Nucleus accumbens (tissue), 56 donors: ENCODE results near the gene PTPRR.

Experiments used
- DNase-seq, 56 donors: peaks; one replicate each; lab custom pipeline; 2025; lab: John Stamatoyannopoulos, UW

The PTPRR gene

DNA sequence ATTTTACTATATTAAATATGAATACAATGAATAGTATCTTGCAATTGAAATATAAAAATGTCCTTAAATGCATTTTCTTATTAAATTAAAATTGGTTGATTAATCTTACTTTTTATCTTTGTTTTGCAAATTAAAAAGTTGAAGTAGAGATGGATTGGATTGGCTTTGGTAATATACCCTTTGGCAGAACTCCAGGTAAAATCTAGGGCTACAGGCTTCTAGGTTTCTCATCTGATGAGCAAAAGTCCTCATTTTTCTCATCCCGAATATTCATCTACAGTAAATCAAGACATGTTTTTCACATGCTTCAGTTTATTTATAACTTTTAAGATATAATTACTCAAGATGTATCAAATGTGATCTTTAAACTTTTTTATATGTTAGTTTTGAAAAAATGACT is 2.2 kb downstream of the PTPRR start:
- no peak for DNase-seq

DNA sequence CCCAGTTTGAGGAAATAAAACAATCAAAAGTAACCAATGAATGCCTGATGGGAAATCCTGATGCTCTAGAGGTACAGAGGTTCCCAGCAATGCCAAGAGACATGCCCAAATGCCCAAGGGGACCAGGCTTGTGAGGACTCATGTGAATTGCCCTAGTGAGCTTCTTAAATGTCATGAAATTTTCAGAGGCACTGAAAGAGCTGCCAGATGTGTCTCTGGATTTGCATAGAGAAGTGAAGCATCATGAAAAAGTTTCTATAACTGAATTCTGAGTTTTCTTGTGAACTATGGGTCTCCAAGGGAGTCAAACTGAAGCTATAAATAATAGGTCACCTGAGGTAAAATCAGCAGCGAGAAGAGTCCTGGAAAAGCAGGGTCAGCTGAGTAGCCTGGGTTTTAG is 9.9 kb downstream of the PTPRR start:
- no peak for DNase-seq

DNA sequence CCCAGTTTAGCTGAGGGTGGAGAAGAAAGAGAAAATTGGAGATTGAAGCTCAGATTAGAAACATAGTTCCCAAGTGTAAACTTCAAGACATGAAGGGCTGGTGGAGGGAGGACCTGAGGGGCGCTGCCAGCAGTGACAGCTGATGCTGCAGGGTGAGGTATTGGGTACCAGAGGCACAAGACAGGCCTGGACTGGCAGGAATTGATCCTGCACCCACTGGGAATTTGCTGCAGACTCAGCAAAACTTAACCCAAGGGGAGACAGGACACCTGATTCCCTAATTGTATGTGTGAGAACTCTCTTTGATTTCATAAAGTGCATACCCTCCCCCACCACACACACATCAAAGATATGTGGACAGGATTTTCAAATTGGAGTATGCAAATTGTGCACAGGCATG is 11.6 kb downstream of the PTPRR start:
- no peak for DNase-seq

DNA sequence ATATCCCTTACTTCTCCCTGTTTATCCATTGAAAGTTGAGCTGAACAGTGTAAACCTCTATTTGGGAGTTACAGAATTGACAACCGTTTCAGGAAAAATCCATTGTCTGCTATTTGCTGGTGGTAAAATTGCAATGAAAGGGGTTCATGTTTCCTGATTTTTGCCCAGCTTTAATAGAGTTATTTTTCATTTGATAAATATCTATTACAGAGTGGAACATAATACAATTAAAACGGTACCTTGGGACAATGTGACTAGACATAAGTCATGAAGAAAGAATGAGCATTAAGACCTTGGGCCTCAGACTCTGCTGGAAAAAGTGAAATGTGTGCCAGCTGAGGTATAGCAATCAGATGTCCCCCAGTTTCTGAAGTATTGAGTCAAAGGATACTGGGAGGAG is 13.1 kb downstream of the PTPRR start:
- no peak for DNase-seq

DNA sequence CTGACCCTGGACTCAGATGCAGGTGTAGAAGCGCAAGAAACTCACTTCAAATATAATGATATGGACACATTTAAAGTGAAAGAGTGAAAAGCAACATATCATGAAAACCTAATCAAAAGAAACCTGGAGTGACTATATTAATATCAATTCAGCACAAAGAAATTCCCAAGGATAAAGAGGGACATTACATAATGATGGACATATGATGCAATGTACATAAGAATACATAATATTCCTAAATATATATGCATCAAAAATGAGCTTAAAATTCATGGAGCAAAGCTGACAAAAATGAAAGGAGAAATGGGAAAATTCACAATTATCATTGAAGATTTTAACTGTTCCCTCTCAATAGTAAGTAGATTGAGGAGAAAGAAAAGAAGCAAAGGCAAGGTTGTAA is 24.6 kb downstream of the PTPRR start:
- DNase-seq, result no peak

DNA sequence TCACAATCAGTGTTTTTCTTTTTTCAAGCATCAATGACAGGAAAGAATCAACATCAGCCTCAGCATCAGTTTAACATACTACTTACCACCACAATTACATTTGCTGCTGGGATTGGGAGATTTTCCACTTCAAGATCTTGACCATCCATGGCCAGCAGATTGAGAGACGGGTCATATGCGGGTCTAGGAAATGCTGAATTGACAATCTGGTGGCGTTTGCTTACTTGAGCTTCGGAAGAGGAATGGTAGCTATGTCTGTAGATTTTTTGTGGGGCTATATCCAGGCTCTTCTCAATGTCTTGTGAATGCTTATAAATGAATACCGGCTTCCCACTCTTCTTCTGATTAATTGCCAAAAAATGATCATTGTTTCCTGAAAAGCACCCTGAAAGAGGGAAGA is 27.9 kb downstream of the PTPRR start:
- DNase-seq, result no peak

DNA sequence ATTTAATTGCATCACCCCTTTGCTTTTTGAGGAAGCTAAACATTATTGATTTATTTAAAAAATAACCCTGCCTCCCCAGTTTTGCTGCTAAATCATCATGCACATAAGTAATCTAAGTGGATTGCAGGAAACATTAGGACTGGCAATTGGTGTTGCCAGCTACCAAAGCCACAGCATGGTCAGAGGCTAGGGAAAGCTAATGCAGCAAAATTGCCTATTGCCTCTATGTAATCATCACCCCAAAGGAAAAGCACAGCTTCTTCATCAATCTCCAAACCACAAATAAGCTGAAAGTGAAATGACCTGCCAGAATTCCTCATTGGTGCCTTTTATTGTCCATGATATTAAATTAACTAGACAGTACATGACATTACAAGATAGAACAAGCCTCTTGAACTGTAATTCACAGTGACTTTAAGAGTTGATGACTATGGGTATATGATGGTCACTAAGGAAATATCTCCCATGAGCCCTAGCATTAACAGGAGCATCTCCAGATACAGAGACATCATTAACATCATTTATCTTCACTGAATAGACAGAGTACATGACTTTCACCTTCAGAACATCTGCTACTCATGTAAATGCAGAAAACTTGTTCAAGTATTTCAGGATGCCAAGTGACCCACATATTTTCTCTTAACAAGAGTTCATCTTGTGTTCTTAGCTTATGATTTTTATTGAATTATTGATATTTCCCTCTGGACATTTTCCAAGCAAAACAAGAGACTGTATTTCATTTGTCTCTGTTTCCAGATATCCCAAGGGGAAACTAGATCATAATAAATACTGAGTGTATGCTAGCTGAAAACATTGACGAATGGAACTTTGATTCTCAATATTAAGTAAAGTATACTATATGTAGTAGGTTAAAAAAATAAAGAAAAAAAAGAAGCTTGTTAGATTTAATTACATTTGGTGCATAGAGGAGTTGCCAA is 29.4 kb downstream of the PTPRR start:
- DNase-seq, result no peak

DNA sequence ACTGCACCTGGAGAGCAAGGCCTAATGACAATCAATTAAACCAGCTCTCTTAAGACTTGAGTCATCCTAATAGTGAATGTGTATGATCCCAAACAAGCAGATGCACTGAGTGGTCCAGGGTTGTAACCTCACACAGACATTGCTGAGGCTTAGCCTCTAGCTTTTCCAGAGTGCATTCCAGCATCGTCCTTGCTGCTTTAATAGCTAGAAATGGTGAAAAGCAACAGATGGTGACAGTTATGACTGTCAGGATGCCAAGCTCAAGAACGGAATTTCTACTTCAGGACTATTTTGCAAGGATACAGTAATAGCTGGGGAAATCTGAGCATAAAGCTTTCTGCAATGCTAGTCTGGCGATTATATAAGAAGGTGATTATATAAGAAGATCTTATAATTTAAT is 34.6 kb downstream of the PTPRR start:
- DNase-seq, result no peak

DNA sequence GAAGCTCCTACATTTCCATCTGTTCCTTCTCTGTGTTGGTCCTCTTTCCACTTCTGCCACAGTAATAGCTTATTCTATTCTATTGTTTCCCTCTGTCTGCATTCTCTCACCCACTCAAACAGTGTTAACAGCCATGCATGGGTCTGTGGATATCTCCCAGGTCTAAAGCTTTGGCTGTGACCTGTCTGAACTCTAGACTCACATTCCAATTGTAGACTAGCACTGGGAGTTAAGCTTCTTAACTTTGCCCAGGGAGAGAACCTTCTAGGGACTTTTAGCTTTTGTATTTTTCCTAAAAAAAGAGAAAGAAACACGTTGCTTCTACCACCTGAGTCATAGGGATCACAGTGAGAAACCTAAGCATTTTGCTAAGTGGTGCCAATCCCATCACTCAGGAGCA is 36.7 kb downstream of the PTPRR start:
- no peak for DNase-seq

DNA sequence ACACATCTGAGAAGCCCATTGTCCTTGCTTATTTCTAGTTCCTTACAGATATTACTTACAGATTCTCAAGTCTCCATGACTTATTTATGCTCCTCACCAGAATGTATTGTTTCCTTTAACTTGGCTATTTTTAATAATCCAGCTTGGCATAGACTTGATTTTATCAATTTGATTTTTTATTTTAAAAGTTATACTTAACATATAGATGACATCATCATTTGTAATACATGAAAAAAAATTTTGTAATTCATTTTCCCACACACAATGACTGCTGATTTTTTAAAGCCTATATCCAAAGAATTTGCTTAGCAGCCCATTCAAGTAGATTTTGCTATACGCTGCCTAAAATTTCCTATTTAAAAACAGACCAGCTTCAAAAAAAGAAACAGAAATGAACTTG is 39.8 kb downstream of the PTPRR start:
- no peak for DNase-seq

DNA sequence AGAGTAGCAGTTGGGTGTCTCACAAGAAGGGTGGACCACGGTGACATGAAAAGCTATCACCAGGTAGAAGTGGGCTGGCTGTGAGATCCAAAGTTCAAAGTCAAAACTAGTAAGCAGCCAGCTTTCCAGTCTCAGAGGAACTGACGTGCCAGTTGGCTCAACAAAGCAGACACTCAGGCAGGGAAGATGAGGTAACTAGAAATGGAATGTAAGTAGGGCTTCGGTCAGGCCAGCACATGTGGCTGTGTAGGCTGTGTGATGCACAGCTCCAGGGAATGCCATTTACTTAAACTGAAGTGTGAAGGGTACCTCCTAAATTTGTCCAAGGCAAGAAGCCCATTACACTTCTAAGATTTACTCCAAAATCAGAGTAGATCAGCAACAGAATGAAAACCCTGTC is 43.6 kb downstream of the PTPRR start:
- DNase-seq, result no peak

DNA sequence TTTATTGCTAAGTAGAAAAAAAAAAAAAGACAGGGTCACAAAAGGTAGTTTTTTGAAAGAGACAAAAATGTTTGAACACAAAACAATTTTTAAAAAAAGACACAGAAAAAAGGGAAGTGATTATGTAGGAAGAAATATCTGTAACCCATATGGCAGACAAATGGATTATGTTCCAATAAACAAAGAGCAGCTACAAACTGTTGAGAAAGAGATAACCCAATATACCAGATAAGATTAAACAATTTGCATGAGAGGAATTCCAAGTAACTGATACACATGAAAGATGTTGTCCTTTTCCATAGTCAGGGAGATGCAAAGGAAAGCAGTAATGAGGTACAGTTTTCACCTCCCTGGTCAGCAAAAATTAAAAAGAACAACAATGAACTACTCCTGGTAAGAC is 44.9 kb downstream of the PTPRR start:
- DNase-seq, result no peak

DNA sequence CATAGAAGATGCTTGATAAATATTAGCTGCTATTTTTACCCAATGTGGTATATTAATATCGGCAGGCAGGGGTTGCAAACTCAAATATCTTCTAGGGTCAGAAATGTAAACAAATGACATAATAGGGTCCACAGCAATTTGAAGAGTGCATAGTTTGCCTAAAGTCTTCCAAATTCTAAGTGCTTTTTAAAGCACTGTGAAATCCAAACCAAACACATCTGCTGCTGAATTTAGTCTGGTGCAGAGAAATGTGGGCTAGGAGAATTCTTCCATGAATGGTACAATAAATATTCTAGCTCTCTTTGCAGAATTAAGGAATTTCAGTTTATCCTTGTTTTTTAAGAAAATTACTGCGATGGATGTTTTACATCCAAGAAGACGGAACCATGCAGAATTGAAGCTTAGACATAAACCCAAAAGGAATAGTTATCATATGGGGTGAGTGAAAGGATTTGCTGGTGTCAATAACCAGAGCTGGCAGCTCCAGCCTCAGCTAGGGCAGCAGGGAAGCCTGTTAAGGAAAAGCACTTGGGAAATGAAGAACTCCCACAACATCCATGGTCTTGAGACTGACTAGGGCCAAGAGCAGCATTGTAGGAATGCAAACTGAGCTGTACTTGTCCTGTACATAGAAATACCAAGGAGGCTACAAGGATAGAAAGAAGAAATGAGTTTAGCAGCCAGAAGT is 65.5 kb downstream of the PTPRR start:
- no peak for DNase-seq

DNA sequence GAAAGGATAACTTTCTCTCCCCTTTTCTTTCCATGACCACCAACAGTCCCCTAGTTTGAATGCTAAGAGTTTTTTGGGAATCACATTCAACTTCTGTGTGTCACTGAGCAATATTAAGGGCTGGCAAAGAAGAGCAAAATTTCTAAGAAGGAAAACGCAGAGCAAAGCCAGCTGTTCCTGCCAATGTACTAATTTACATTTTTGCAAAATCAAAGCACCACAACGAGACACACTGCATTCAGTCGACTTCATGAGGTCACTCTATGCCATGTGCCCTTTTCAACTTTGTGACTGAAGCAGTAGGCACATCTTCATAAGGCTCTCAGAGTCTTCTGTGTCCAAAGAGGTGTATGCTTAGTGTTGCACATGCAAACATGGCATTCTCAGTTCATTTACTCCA is 66.4 kb downstream of the PTPRR start:
- DNase-seq, result no peak

DNA sequence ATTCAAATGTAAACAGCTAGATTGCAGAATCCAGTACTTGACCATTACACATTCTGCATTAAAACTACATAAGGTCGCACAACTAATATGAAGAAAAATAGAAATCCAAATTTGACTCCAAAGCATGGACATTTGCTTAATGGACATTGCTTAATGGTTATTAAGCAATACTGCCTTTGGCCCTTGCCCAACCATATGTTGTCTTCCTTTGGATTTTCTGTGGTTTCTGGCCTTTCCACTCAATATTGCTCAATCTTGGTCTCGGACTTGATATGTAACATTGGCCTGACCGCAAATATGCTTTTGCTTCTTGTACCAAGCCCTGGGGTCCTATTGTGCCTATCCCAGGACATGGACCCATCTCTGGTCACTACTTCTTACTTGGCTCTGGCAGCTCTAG is 67.2 kb downstream of the PTPRR start:
- no peak for DNase-seq

DNA sequence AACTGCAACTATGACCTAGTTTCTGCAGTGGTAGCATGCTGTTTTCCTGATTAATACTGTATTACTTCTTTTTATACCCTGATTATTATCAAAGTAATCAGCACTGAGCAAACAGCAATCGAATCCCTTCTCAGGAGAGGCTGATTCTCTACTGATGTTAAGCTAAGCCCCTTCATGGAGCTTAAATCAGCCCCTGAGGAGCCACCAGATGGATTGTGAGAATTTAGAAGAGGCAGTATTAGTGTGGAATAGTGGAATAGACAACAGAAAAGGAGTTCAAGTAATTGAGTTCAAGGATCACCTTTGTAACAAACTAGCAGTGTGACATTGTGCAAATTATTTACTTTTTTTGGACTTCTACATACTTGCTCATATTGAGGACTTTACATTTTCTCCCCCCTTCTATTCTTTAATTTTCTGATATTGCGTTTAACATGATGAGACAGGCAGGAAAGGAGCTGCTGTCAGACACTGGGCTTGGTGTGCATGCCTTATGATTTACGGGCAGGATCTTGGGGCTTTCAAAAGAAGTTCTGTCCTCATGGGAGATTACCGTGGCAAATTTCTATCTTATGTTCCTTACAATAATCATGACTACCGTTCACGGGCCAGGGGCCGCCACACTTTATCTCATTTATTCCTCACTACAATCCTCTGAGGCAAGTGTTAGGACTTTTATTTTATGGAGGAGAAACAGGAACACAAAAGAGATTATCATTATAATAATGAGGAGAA is 68.0 kb downstream of the PTPRR start:
- DNase-seq, result no peak

DNA sequence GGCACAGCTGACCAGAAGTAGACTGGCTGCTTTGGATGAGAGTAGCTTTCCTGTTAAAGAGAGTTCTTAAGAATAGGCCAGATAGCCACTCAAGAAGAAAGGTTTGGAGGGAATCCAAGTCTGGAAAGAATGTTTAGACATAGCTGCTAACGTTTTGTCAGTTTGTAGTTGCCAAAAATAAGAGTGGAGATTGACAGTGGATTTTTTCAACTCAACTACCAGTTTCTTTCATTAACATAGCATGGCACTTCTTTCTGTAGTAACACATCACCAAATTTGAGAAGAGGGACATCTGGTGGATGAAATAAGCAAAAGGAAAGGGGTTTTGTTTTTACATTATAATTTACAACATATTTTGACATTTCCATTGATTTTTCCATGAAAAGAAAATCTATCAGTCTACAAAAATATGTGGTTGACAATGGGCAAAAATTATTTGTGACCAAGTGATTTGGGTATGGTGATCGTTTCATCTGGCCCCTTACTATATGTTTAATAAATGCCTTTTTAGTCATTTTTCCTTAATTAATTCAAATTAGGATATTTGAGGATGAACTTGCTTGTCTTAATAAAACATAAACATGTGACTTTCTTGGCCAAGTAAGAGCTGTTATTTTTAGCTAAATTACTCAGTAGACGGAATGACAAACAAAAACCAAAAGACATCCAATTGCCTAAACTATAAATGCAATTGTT is 71.1 kb downstream of the PTPRR start:
- DNase-seq, result no peak

DNA sequence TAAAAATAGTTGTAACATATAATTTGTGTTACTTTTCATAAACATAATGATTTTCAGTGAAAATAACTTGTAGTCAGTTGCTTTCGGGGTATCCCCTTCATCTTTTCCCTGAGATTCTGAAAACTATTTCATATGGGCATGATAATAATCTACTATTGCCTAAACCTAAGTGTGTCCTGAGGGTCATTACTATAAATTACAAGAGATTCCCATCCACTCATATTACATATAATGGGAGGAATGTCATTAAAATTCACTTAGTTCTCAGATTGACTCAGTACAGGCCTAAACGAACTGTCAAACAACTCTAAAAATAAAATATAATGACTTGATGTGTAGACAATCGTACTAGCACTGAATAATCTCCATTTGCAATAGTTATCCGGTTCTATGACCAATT is 72.7 kb downstream of the PTPRR start:
- no peak for DNase-seq

DNA sequence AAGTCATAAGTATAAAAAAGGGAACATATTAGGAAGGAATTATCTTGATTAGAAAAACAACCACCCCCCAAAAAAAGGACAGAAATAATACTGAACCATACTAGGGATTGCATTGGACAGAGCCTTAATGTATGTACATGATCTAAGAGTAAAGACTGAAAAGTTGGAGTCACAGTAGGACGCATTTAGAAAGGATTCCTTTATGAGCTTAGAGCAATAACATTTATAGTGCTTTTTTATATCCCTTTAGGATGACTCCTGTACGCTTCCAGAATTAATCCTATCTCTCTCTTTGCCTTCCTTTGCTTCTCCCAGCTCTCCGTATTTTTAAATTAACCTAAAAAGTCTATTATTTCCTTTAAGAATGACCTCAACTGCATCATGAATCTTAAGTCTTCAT is 75.3 kb downstream of the PTPRR start:
- no peak for DNase-seq

DNA sequence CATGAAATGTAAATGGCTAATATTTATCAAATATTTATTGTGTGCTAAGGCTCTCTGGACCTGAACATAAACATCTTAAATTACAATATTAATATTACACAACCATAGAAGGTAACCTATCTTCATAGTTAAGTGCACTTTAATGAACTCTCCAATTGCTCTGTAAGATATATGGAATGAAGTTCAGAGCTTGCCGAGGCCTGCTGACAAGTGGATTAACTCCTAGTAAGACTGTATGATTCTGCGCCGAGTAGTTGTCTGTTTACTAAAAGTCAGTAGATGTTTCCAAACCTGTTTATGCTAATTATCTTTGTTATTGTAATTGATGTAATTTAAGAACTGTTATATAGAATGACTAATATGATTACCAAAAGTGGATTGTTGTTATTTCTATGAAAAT is 77.2 kb downstream of the PTPRR start:
- DNase-seq, result no peak

DNA sequence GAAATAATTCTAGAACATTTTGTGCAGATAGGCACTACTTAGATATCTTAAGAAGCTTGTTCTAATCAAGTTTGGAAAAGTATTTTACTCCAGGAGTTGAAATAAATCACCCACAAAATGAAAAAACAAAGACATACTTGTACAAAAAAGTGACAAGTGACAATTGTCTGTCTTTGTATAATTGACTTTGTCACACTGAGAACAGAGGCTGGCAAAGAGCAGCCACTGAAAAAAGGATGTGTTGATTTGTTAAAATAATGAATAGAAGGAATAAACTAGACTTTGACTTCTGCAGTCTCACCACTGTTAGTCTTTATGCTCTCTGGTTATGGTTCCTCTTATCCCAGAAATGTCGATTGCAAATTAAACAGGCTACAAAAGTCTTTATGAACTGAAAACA is 77.6 kb downstream of the PTPRR start:
- peak in 16 of 56 donors; percentile 6 to 45 (median 14) for DNase-seq
